HepG2 (cell line): ENCODE results near the gene FAM161A. TPM values are rescaled to one million over a fixed set of nuclear protein-coding genes. Genes with fewer than 3 reads are reported as not detected.

Source experiments
- CC2D1A ChIP-seq: sonication (generic); formaldehyde crosslinking; IDR thresholded peaks from 2 replicates; pipeline ENCODE4 v1.8.1; 2023; ENCODE audit warnings: mild to moderate bottlenecking, missing genetic modification reagents
- ERF ChIP-seq: IDR thresholded peaks from 2 replicates; pipeline ENCODE4 v1.6.1; 2018; ENCODE audit warnings: missing biosample characterization, missing genetic modification reagents
- ONECUT2 ChIP-seq: sonication (generic); formaldehyde crosslinking; IDR thresholded peaks from 2 replicates; pipeline ENCODE4 v1.4.0; 2020; ENCODE audit warnings: missing genetic modification reagents
- POLR2AphosphoS2 ChIP-seq: IDR thresholded peaks from 2 replicates; pipeline ENCODE4 v1.6.1; 2011; ENCODE audit warnings: low read depth, low read length, improper control_type of control experiment
- PTBP1 ChIP-seq: fragments of 200-400 bp; formaldehyde crosslinking; IDR thresholded peaks from 2 replicates; pipeline ENCODE4 v1.6.1; 2018; ENCODE audit warnings: low read length, low read depth; ENCODE audit not compliant: poor library complexity, severe bottlenecking
- SMAD3 ChIP-seq: sonication (generic); formaldehyde crosslinking; IDR thresholded peaks from 2 replicates; pipeline ENCODE4 v1.4.0; 2020; ENCODE audit warnings: missing genetic modification reagents
- ZNF17 ChIP-seq: sonication (generic); formaldehyde crosslinking; IDR thresholded peaks from 2 replicates; pipeline ENCODE4 v1.5.0; 2020; ENCODE audit warnings: mild to moderate bottlenecking, missing genetic modification reagents
- ZNF232 ChIP-seq: sonication (generic); formaldehyde crosslinking; IDR thresholded peaks from 2 replicates; pipeline ENCODE4 v1.4.0; 2020; ENCODE audit warnings: missing genetic modification reagents, borderline replicate concordance
- ZNF30 ChIP-seq: sonication (generic); formaldehyde crosslinking; IDR thresholded peaks from 2 replicates; pipeline ENCODE4 v1.5.0; 2020; ENCODE audit warnings: mild to moderate bottlenecking, missing genetic modification reagents
- ZNF337 ChIP-seq: sonication (generic); formaldehyde crosslinking; IDR thresholded peaks from 2 replicates; pipeline ENCODE4 v1.5.1; 2020; ENCODE audit warnings: missing genetic modification reagents, low read depth, mild to moderate bottlenecking, borderline replicate concordance
- ZNF451 ChIP-seq: sonication (generic); formaldehyde crosslinking; IDR thresholded peaks from 2 replicates; pipeline ENCODE4 v1.5.0; 2020; ENCODE audit warnings: mild to moderate bottlenecking, missing genetic modification reagents
- ZNF550 ChIP-seq: sonication (generic); formaldehyde crosslinking; IDR thresholded peaks from 2 replicates; pipeline ENCODE4 v1.4.0; 2020; ENCODE audit warnings: mild to moderate bottlenecking, missing genetic modification reagents, borderline replicate concordance
- ZNF609 ChIP-seq: sonication (generic); formaldehyde crosslinking; IDR thresholded peaks from 2 replicates; pipeline ENCODE4 v1.4.0; 2020; ENCODE audit warnings: mild to moderate bottlenecking, missing genetic modification reagents, borderline replicate concordance
- ZNF616 ChIP-seq: sonication (generic); formaldehyde crosslinking; IDR thresholded peaks from 2 replicates; pipeline ENCODE4 v1.5.0; 2020; ENCODE audit warnings: low read depth, mild to moderate bottlenecking, missing genetic modification reagents
- polyA plus RNA-seq, 8 experiments: library from polyadenylated mRNA; depleted of rRNA in 3 of 8; stranded (reverse) in 7 of 8; unstranded in 1 of 8; fragments of >200 nt; fragmentation: Illumina TruSeq in 4 of 8; extraction: Trizol in 4 of 8; gene quantifications; 2 replicates each; pipeline versions ENCODE4 v1.2.1 to v1.2.3, GENCODE V29; 2011 to 2016; ENCODE audit warnings: low read depth in 4 of 8, missing spikeins in 1 of 8, mixed read lengths in 1 of 8; ENCODE audit not compliant: insufficient read depth in 1 of 8
- total RNA-seq, 5 experiments: library from RNA; depleted of rRNA; stranded (reverse); fragments of >200 nt; fragmentation: Illumina TruSeq; extraction: Trizol; gene quantifications; 2 replicates each; pipeline ENCODE4 v1.2.3, GENCODE V29; 2016; ENCODE audit warnings: low read depth in 1 of 5
- TF ChIP-seq, protein P1 (sequence below): sonication (generic); formaldehyde crosslinking; IDR thresholded peaks from 2 replicates; pipeline ENCODE4 v1.5.0; 2020; ENCODE audit warnings: missing genetic modification reagents
- TF ChIP-seq, protein P2 (sequence below): sonication (generic); formaldehyde crosslinking; IDR thresholded peaks from 2 replicates; pipeline ENCODE4 v1.4.0; 2020; ENCODE audit warnings: missing genetic modification reagents, borderline replicate concordance
- TF ChIP-seq, protein P3 (sequence below): sonication (generic); formaldehyde crosslinking; IDR thresholded peaks from 2 replicates; pipeline ENCODE4 v1.4.0; 2020; ENCODE audit warnings: missing genetic modification reagents

The FAM161A gene
- total and polyA plus RNA-seq, 2 of the 13 experiments (the other 11 are each of a cell fraction or from before 2014, with no cell fraction given): 2.7 to 3.4 TPM

GRCh38 chr2:61854564-61855317 lies 881 bp upstream of the FAM161A start (continued):
- TF ChIP-seq ZNF609 (no peak), ZNF337 (CRISPR knock-in tag) (no peak), ZNF550 (CRISPR knock-in tag) (no peak), ERF (no peak), ZNF232 (CRISPR knock-in tag) (peak; percentile 78; the same call in 1 of the 2 replicates), CC2D1A (CRISPR knock-in tag) (0 out of 2 replicates have a peak, but pooled peaks have one; percentile 55), ZNF30 (CRISPR knock-in tag) (no peak; the same call in 1 of the 2 replicates), ZNF451 (CRISPR knock-in tag) (peak; percentile 86; the same call in 1 of the 2 replicates), ZNF17 (no peak), SMAD3 (peak; percentile 58; the same call in 1 of the 2 replicates), POLR2AphosphoS2 (no peak), ONECUT2 (CRISPR knock-in tag) (no peak), PTBP1 (no peak), ZNF616 (0 out of 2 replicates have a peak, but pooled peaks have one; percentile 54)
- TF ChIP-seq, protein P1, sequence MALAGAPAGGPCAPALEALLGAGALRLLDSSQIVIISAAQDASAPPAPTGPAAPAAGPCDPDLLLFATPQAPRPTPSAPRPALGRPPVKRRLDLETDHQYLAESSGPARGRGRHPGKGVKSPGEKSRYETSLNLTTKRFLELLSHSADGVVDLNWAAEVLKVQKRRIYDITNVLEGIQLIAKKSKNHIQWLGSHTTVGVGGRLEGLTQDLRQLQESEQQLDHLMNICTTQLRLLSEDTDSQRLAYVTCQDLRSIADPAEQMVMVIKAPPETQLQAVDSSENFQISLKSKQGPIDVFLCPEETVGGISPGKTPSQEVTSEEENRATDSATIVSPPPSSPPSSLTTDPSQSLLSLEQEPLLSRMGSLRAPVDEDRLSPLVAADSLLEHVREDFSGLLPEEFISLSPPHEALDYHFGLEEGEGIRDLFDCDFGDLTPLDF: no peak
- TF ChIP-seq, protein P2, sequence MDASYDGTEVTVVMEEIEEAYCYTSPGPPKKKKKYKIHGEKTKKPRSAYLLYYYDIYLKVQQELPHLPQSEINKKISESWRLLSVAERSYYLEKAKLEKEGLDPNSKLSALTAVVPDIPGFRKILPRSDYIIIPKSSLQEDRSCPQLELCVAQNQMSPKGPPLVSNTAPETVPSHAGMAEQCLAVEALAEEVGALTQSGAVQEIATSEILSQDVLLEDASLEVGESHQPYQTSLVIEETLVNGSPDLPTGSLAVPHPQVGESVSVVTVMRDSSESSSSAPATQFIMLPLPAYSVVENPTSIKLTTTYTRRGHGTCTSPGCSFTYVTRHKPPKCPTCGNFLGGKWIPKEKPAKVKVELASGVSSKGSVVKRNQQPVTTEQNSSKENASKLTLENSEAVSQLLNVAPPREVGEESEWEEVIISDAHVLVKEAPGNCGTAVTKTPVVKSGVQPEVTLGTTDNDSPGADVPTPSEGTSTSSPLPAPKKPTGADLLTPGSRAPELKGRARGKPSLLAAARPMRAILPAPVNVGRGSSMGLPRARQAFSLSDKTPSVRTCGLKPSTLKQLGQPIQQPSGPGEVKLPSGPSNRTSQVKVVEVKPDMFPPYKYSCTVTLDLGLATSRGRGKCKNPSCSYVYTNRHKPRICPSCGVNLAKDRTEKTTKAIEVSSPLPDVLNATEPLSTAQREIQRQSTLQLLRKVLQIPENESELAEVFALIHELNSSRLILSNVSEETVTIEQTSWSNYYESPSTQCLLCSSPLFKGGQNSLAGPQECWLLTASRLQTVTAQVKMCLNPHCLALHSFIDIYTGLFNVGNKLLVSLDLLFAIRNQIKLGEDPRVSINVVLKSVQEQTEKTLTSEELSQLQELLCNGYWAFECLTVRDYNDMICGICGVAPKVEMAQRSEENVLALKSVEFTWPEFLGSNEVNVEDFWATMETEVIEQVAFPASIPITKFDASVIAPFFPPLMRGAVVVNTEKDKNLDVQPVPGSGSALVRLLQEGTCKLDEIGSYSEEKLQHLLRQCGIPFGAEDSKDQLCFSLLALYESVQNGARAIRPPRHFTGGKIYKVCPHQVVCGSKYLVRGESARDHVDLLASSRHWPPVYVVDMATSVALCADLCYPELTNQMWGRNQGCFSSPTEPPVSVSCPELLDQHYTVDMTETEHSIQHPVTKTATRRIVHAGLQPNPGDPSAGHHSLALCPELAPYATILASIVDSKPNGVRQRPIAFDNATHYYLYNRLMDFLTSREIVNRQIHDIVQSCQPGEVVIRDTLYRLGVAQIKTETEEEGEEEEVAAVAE (CRISPR knock-in tag): 0 out of 2 replicates have a peak, but pooled peaks have one; percentile 63
- TF ChIP-seq, protein P3, sequence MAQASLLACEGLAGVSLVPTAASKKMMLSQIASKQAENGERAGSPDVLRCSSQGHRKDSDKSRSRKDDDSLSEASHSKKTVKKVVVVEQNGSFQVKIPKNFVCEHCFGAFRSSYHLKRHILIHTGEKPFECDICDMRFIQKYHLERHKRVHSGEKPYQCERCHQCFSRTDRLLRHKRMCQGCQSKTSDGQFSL (CRISPR knock-in tag): no peak
